ACC112 (cell line): ENCODE measurements around the gene RRM1.
"Not testable (repeated sequence)": the region's sequence is repeated elsewhere in the genome, so short reads cannot be mapped to it uniquely, and the experiment has no call there.

ENCODE experiments used
- H2AFZ ChIP-seq: fragments of 200-600 bp; sonication (generic); one replicate; pipeline ENCODE4 v1.6.0; 2017; ENCODE audit warnings: antibody characterized with exemption, low read length; ENCODE audit not compliant: unreplicated experiment
- H3K27ac ChIP-seq: fragments of 200-600 bp; sonication (generic); 2 replicates; pipeline ENCODE4 v1.5.1; 2014; ENCODE audit warnings: low read depth, mild to moderate bottlenecking, antibody characterized with exemption, low read length, moderate library complexity
- H3K27me3 ChIP-seq: fragments of 200-600 bp; sonication (generic); 2 replicates; pipeline ENCODE4 v1.6.1; 2014; ENCODE audit warnings: mild to moderate bottlenecking, antibody characterized with exemption, low read length, moderate library complexity, mixed read lengths; ENCODE audit not compliant: insufficient read depth
- H3K36me3 ChIP-seq: fragments of 200-600 bp; sonication (generic); 2 replicates; pipeline ENCODE4 v1.6.1; 2016; ENCODE audit warnings: mild to moderate bottlenecking, antibody characterized with exemption, low read length, moderate library complexity, mixed read lengths; ENCODE audit not compliant: insufficient read depth
- H3K4me1 ChIP-seq: fragments of 200-600 bp; sonication (generic); one replicate; pipeline ENCODE4 v1.6.1; 2016; ENCODE audit warnings: low read length, mixed read lengths; ENCODE audit not compliant: insufficient read depth, unreplicated experiment, control insufficient read depth
- H3K4me3 ChIP-seq: fragments of 200-600 bp; sonication (generic); 2 replicates; pipeline ENCODE4 v1.5.1; 2014; ENCODE audit warnings: mild to moderate bottlenecking, low read depth, low read length
- H3K79me2 ChIP-seq: fragments of 200-600 bp; sonication (generic); one replicate; pipeline ENCODE4 v1.6.0; 2016; ENCODE audit warnings: low read length; ENCODE audit not compliant: control insufficient read depth, unreplicated experiment, insufficient read depth

The RRM1 gene

DNA sequence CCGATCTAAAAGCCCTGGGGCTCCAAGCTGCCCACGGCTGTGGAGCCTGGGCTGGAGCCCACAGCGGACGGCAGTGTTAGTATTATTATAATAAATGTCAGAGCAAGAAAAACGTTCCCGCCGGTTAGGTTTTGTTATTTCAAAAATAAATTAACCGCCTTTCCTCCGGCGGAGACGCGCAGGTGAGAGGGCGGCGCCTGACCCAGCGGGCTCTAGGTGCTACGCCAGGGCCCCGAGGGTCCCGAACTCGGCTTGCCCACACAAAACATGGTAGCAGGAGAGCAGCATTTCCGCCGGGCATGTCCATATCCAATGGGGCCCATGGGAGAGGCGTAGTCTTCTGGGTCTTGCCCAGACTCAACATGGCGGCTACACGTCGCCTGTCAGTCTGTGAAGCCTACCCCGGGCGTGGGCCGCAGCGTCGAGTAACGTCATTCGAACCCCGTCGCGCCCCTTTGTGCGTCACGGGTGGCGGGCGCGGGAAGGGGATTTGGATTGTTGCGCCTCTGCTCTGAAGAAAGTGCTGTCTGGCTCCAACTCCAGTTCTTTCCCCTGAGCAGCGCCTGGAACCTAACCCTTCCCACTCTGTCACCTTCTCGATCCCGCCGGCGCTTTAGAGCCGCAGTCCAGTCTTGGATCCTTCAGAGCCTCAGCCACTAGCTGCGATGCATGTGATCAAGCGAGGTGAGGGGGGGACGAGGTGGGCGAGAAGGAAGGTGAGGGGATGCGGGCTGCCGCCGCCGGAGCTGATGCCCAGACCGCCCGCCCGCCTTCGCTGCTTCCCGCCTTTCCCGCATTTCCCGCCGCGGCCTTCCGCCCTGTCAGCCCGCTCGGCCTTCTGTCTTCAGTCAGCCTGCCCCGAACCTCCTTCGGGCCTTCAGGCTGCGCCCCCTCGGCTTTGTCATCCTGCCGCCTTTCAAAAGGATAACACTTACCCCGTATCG lies at the start of gene RRM1:
TSS of gene RRM1 (plus strand) at position 452 of the 944 bp plus-strand sequence. CDS start at position 666, 214 bp downstream.
- Histone ChIP-seq H3K36me3 (peaks cover 5% of the 10 kb centered on the region; the same call in 1 of the 2 replicates), H3K79me2 (peaks cover 44% of the 10 kb centered on the region), H3K27ac (peak within 1 kb of the TSS; percentile 95), H3K4me1 (peaks cover 22% of the 10 kb centered on the region), H3K4me3 (peak within 1 kb of the TSS; percentile 83), H3K27me3 (no peaks in the 10 kb centered on the region), H2AFZ (peak within 1 kb of the TSS; percentile 71)

DNA sequence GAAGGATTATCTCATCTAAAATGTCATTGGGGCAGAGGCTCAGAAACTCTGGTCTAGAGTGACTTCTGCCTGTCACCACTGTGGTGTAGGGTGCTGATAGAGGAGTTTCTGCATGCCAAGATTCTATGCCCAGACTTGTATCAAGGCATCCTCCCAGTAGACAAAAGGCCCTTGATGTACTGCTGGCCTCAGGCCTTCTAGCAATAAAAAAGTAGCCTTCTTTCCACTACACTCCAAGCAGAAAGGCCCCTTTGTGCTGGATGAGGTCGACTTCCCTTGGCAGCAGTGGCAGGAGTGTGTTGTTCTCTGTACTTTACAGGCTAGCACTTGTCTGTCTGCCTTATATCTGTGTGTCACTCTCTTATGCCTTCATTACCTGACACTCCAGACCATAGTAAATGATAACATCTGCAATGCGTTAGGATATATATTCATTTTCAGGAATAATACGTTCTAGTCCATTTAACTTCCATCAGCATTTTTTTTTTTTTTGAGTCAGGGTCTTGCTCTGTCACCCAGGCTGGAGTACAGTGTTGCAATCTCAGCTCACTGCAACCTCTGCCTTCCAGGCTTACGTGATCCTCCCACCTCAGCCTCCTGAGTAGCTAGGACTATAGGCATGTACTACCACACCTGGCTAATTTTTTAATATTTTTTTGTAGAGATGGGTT lies 49.5 kb upstream of the RRM1 start:
- Histone ChIP-seq H3K27ac (no peak overlapping the region), H3K4me1 (peaks cover 13% of the 10 kb centered on the region), H3K36me3 (no peaks in the 10 kb centered on the region), H3K27me3 (no peaks in the 10 kb centered on the region), H3K79me2 (no peaks in the 10 kb centered on the region), H2AFZ (no peak overlapping the region), H3K4me3 (no peak overlapping the region)

DNA sequence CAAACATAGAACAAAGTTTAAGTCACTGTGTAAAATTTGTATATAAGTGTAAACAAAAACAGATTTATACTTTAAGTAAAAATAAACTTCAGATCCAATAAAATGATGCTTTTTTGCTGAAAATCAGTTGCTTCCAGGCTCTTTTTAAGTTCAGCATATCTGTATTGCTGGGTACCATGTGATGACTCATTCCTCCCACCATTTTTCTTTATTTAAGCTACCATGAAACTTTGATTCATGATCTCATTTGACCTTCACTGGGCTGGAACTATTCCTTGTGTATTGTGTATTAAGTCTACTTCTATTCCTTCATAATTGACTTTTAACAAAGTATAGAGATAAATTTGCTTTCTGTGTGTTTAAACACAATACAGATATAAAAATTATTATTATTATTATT lies 46.3 kb upstream of the RRM1 start:
- H3K36me3 ChIP-seq = no peaks in the 10 kb centered on the region
- no peak overlapping the region for H3K27ac ChIP-seq
- no peaks in the 10 kb centered on the region for H3K79me2 ChIP-seq
- H3K4me1 ChIP-seq = peaks cover 13% of the 10 kb centered on the region
- H3K27me3 ChIP-seq = no peaks in the 10 kb centered on the region
- H2AFZ ChIP-seq = no peak overlapping the region
- no peak overlapping the region for H3K4me3 ChIP-seq

DNA sequence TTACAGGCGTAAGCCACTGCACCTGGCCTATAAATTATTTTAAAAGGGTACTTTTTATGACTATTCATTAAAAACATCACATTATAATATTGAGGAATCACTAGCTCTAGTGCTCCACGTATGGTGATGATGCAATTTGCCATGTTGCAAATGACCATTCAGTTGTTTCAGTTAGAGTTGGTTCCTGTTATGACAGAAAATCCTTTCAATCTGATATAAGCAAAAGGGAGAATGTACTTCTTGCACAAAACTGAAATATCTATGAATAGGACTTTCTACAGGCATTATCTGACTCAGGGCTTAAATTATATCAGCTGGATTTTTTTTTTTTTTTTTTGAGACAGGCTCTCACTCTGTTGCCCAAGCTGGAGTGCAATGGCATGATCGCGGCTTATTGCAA lies 45.6 kb upstream of the RRM1 start:
- H3K79me2 ChIP-seq = no peaks in the 10 kb centered on the region
- no peak overlapping the region for H3K27ac ChIP-seq
- H2AFZ ChIP-seq = no peak overlapping the region
- no peaks in the 10 kb centered on the region for H3K36me3 ChIP-seq
- peaks cover 10% of the 10 kb centered on the region for H3K4me1 ChIP-seq
- no peaks in the 10 kb centered on the region for H3K27me3 ChIP-seq
- no peak overlapping the region for H3K4me3 ChIP-seq

GRCh38 chr11:4050138-4050537 lies 44.5 kb upstream of the RRM1 start:
- no peak overlapping the region for H3K4me3 ChIP-seq
- no peaks in the 10 kb centered on the region for H3K4me1 ChIP-seq
- no peak overlapping the region for H3K27ac ChIP-seq

DNA sequence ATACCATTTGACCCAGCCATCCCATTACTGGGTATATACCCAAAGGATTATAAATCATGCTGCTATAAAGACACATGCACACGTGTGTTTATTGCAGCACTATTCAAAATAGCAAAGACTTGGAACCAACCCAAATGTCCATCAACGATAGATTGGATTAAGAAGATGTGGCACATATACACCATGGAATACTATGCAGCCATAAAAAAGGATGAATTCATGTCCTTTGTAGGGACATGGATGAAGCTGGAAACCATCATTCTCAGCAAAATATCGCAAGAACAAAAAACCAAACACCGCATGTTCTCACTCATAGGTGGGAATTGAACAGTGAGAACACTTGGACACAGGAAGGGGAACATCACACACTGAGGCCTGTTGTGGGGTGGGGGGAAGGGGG lies 41.4 kb upstream of the RRM1 start:
- not testable (repeated sequence) for H3K36me3 ChIP-seq, H3K4me1 ChIP-seq, H3K27me3 ChIP-seq, H3K27ac ChIP-seq, H3K79me2 ChIP-seq, H3K4me3 ChIP-seq, H2AFZ ChIP-seq

More at GRCh38 chr11:4050138-4050537, 44.5 kb upstream of the RRM1 start:
- H3K36me3 ChIP-seq = no peaks in the 10 kb centered on the region
- H3K79me2 ChIP-seq = no peaks in the 10 kb centered on the region
- H2AFZ ChIP-seq = no peak overlapping the region
- H3K27me3 ChIP-seq = no peaks in the 10 kb centered on the region

- peaks cover 10% of the 10 kb centered on the region for H3K4me1 ChIP-seq
- H3K4me3 ChIP-seq = no peak overlapping the region
- H3K27ac ChIP-seq = no peak overlapping the region
- H2AFZ ChIP-seq = no peak overlapping the region
- H3K79me2 ChIP-seq = no peaks in the 10 kb centered on the region
- no peaks in the 10 kb centered on the region for H3K27me3 ChIP-seq
- H3K36me3 ChIP-seq = no peaks in the 10 kb centered on the region; the same call in 1 of the 2 replicates
These were observed 40.0 kb upstream of the RRM1 start for GRCh38 chr11:4054643-4055042.

GRCh38 chr11:4059424-4059823 lies 35.2 kb upstream of the RRM1 start:
- no peak overlapping the region for H3K4me3 ChIP-seq
- H3K79me2 ChIP-seq = no peaks in the 10 kb centered on the region
- no peak overlapping the region for H2AFZ ChIP-seq
- H3K27me3 ChIP-seq = no peaks in the 10 kb centered on the region
- H3K36me3 ChIP-seq = no peaks in the 10 kb centered on the region; the same call in 1 of the 2 replicates
- H3K27ac ChIP-seq = no peak overlapping the region
- H3K4me1 ChIP-seq = peaks cover 10% of the 10 kb centered on the region

DNA sequence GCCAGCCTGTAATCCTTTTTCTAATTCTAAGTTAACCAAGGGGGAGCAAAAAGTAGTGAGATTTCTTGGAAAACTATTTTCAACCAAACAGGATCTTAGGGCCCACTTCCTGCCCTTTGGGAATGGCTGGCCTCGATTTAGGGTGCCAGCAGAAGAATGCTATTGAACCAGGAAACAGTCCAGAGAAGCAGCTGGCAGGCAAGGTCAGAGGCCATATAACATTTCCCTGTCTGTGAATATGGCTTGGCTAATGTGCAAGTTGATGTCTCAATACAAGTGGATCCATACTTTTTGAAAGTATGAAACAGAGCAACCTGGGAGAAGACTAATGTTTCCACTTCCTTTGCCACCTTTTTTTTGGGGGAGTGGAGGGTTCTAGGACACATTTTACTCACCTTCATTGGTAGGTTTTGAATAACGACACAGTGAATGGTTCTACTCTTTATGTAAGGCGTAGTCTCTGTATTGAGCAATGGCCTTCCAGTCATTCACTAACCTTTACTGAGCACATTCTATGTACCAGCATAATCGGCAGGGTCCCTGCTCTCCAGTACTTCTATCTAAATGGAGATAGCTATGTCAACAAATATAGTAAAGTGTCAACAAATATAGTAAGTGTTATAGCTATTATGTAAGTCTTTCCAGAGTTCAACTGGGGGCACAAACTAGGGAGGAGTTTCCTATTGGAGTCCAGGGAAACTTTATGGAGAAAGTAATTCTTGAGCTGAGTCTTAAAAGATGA lies 34.2 kb upstream of the RRM1 start:
- Histone ChIP-seq H3K4me1 (peaks cover 10% of the 10 kb centered on the region), H3K36me3 (no peaks in the 10 kb centered on the region; the same call in 1 of the 2 replicates), H3K27ac (no peak overlapping the region), H3K27me3 (no peaks in the 10 kb centered on the region), H2AFZ (no peak overlapping the region), H3K79me2 (no peaks in the 10 kb centered on the region), H3K4me3 (no peak overlapping the region)

DNA sequence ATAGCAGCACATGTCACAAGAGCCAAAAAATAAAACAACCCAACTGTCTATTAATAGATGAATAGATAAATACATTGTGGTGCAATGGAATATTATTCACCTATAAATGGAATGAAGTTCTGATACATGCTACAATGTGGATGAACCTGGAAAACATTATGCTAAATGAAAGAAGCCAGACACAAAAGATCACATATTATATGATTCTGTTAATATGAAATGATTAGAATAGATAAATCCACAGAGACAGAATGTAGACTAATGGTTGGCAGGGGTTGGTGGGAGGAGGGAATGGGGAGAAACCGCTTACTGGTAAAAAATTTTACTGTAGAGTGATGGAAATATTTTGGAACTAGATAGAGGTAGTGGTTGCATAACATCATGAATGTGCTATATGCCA lies 32.9 kb upstream of the RRM1 start:
- no peaks in the 10 kb centered on the region for H3K79me2 ChIP-seq
- no peak overlapping the region for H3K27ac ChIP-seq
- H3K4me1 ChIP-seq = peaks cover 10% of the 10 kb centered on the region
- no peak overlapping the region for H2AFZ ChIP-seq
- H3K36me3 ChIP-seq = no peaks in the 10 kb centered on the region; the same call in 1 of the 2 replicates
- H3K27me3 ChIP-seq = no peaks in the 10 kb centered on the region
- no peak overlapping the region for H3K4me3 ChIP-seq
